GM18951 (cell line): ENCODE measurements around the gene SAPCD1.

Experiments
- POLR2A ChIP-seq: IDR thresholded peaks from 4 replicates; pipeline ENCODE4 v1.6.1; 2011; ENCODE audit warnings: mild to moderate bottlenecking; ENCODE audit not compliant: insufficient read length, insufficient read depth; ENCODE audit errors: extremely low read depth
- in situ Hi-C: fragments of 300-500 bp; cut with MboI; formaldehyde crosslinking; loops from one replicate; pipeline ENCODE4 v1.12.0; 2022; ENCODE audit warnings: low sequenced_read_pairs, mixed read lengths, inconsistent platforms; ENCODE audit not compliant: unreplicated experiment

Gene SAPCD1

DNA sequence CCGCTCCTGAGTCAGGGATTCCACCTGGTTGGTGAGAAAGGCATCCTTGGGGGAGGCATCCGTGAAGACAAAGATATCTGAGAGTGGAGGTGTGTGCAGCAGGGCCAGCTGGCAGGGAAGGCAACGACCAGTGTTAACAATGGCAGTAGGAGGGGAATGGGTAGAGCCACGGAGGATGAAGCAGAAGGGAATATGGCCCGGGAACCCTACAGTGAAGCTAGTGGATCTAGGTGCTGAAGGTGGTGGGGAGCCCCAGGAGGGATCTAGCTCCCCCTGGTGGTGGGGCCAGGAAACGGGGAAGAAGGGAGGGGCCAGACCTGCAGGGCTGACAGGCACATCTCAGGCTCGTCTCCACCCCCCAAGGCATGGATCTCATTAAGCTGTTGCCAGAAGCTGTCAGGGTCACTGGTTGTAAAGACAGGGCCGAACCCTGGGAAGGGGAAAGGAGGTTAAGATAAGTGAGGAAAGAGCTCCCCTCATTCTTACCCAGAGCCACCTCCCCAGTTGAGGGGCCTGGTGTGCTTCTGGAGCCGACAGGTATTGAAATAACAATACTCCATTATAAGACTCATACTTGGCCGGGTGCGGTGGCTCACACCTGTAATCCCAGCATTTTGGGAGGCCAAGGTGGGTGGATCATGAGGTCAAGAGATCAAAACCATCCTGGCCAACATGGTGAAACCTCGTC lies 7.4 kb downstream of the SAPCD1 start:
- in situ Hi-C loops, result no loop called here

GRCh38 chr6:31770860-31771259 lies 8.4 kb downstream of the SAPCD1 start:
- in situ Hi-C loops, result no loop called here
- TF ChIP-seq POLR2A, result no peak

More for the DNA sequence above, 7.4 kb downstream of the SAPCD1 start:
- no peak for TF ChIP-seq POLR2A

DNA sequence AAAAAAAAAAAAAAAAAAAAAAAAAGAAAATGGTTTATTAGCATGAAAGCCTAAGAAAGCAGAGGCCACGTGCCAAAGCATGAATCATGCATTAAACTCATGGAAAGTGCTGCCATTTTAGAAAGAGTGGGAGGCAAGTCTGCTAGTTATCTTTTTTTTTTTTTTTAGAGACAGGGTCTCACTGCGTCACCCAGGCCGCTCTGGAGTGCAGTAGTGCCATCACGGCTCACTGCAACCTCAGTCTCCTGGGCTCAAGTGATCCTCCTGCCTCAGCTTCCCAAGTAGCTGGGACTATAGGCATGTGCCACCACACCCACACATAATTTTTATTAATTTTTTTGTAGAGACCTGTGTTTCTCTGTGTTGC lies 9.5 kb downstream of the SAPCD1 start:
- in situ Hi-C loops, result no loop called here

DNA sequence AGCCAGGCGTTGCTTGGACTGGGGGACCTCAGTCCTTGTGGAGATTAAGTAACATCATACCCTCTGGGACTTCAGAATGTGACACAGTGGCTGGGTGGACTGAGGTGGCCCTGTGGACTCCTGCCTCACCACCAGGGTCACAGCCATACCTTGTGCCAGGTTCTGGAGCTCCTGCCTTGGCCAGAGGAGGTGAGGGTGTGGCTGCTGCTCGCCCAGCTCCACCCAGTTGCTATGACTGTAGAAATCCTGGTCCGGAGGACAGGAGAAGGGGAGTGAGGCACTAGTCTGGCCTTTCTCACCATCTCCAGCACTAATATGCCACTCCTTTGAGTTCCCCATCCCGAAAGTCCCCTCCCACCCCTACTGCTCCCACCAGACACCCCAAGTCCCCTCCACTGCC lies 12.7 kb downstream of the SAPCD1 start:
- no peak for TF ChIP-seq POLR2A
- in situ Hi-C loops, result no loop called here

More for the DNA sequence above, 9.5 kb downstream of the SAPCD1 start:
- TF ChIP-seq POLR2A, result no peak

- TF ChIP-seq POLR2A, result no peak
- in situ Hi-C loops, result no loop called here
Observed at GRCh38 chr6:31775633-31776484, 13.4 kb downstream of the SAPCD1 start.

- in situ Hi-C loops, result no loop called here
- no peak for TF ChIP-seq POLR2A
Observed at GRCh38 chr6:31776485-31776988, 14.1 kb downstream of the SAPCD1 start.

DNA sequence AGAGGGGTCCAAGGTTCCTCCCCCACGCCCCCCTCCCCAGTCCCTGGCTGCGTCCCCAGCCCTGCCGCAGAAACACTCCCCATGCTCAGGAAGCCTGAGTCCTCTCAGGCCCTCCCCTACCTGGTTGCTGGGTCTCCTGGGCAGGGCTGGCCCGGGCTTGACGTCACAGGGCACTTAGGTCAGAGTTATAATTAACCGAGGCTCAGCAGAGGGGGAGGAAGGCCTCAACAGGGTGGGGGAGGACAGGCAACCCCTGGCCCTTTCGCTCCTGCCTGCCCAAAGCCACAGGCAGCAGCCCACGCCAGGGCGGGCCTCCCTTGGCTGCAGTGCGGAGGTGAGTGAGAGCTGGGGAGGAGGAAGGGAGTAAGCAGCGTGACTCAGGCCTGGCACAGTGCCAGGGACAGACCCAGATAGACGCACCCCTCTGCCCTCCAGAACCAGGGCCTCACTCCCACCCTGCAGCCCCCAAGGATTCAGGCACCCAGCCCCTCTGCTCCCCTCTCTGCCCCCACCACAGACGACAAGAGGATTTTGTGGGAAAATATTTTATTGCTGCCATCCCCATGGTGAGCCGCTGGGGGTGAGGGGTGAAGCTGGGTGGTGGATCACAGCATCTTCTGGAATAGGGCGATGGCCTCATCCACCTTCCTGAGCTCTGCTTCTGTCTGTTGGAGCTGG lies 14.7 kb downstream of the SAPCD1 start, which contains the start of gene VWA7:
Gene VWA7, minus strand, starts transcription at position 340 of the 678 bp plus-strand sequence. CDS start 549 bp downstream, outside the sequence.
- in situ Hi-C loops, result no loop called here
- TF ChIP-seq POLR2A, result peak; percentile 21

DNA sequence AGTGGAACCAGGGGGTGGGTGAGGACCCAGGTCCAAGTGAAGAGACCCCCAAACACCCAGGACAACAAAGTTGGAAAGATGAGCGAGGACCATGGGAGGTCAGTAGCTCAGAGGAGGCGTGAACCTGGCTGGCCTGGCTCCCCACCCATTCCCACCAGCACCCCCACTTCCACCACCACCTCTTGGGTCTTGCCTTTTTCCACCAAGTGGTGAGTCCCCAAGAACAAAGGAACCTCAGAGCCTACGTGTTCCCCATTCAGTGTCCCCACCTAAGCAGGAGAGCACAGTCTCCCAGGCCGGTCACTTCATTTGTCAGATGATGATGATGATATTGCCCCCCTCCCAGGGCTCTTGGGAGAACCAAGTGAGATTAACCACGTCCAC lies 15.2 kb downstream of the SAPCD1 start:
- no peak for TF ChIP-seq POLR2A
- in situ Hi-C loops, result no loop called here

DNA sequence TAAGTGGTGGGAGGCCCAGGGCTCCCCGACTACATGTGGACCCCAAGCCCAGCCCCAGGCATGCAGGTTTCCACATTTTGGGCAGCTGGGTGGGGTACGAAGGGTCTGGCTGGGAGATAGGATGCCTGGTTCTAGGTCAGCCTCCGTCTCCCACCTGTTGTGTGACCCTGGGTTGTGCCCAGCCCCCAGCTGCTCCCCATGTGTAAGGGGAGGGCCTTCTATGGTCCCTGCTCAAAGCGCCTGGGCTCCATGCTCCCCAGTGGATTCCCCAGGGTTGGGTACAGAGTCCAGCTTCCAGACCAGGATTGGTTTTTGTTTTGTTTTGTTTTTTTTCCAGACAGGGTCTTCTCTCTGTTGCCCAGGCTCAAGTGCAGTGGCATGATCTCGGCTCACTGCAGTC lies 15.7 kb downstream of the SAPCD1 start:
- in situ Hi-C loops, result no loop called here
- no peak for TF ChIP-seq POLR2A

DNA sequence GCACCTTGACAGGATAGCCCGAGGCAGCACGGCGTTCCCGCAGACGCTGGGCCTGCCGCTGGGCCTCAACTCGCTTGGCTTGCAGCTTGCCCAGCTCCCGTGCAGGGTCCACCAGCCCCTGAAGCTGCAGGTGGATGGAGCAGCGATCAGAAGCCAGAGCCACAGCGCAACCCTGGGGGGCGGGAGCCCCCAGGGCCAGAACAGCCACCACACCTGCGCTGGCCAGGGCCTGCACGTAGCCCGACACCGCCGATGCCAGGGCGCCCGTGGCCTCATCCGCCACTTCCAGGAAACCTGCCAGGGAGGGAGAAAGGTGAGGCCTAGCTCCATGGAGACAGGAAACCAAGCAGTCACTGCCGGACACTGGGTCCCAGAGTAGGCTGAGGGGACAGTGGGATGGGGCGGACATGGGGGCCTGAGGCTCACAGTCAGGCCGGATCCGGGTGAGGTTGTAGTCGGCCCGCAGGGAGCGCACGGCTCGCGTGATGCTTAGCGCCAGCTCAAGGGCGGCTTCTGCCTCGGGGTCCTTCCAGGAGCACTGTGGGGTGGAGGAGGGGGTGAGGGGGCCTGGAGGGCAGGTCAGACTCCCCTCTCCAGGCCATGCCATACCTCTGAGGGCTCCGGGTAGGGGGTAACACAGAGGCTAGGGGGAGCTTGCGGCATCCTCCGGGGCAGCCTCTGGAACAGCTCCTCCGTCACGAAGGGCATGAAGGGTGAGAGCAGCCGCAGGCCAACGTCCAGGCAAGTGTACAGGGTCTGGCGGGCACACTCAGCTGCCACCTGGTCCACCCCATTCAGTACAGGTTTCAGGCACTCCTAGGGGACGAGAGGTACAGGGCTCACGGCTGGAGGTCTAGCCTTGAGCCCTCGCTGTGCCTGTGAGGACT lies 16.8 kb downstream of the SAPCD1 start:
- in situ Hi-C loops, result no loop called here
- TF ChIP-seq POLR2A, result no peak

GRCh38 chr6:31779908-31780307 lies 17.5 kb downstream of the SAPCD1 start:
- in situ Hi-C loops, result no loop called here
- TF ChIP-seq POLR2A, result no peak

DNA sequence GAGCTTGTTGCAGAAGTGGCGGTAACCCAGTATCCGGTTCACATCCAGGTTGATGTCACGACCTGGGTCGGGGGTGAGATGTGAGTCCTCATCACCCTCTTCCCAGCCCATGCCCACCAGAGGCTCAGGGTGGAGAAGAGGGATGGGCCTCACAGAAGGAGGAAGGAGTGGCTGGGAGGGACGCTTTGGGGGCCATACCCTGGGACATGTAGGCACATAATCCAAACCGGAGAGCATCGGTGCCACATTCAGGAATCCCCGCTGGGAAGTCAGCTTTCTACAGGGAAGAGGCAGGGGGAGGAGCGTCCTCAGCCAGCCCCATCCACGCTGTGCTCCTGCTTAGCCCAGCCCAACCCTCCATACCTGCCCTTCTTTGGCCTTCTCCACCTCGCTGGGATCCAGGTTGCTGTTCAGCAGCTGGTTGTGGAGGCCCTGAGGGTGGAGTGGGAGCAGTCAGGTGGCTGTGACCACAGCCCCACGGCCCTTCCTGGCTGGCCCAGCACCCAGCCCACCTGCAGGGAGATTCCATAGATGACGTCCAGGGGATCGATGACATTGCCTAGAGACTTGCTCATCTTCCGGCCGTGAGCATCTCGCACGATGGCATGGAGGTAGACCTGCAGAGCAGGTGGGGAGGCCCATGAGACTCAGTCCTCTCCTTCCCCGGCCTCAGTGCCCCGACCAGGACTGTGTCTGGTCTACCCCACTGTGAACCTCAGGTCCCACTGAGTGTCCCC lies 18.2 kb downstream of the SAPCD1 start:
- TF ChIP-seq POLR2A, result no peak
- in situ Hi-C loops, result no loop called here
